RWPE1 (cell line): Measurements from ENCODE around the gene ZNF541.
"Not testable (repeated sequence)": the region's sequence is repeated elsewhere in the genome, so short reads cannot be mapped to it uniquely, and the experiment has no call there.

Source experiments
- CTCF ChIA-PET: fragments of 350-600 bp; sonication (Branson Sonifier 250); formaldehyde crosslinking; extraction: SDS; loops from one replicate; lab custom pipeline; 2021; lab: Yijun Ruan, JAX
- POLR2A ChIA-PET: fragments of 400-600 bp; formaldehyde crosslinking; extraction: SDS; loops from one replicate; lab custom pipeline; 2020; ENCODE audit warnings: antibody characterized with exemption; ENCODE audit not compliant: low non-redundant PET; lab: Yijun Ruan, JAX
- DNase-seq: peaks from one replicate; pipeline ENCODE4 v3.0.0; 2012; ENCODE audit warnings: low spot score
- H3K27ac ChIP-seq: fragments of 450-650 bp; 2 replicates; pipeline ENCODE4 v1.5.1; 2017
- TF ChIP-seq, protein P1 (sequence below): fragments of 450-650 bp; conservative IDR thresholded peaks from 2 replicates; pipeline ENCODE4 v1.5.1; 2017; ENCODE audit warnings: low read depth, mild to moderate bottlenecking

The ZNF541 gene

DNA sequence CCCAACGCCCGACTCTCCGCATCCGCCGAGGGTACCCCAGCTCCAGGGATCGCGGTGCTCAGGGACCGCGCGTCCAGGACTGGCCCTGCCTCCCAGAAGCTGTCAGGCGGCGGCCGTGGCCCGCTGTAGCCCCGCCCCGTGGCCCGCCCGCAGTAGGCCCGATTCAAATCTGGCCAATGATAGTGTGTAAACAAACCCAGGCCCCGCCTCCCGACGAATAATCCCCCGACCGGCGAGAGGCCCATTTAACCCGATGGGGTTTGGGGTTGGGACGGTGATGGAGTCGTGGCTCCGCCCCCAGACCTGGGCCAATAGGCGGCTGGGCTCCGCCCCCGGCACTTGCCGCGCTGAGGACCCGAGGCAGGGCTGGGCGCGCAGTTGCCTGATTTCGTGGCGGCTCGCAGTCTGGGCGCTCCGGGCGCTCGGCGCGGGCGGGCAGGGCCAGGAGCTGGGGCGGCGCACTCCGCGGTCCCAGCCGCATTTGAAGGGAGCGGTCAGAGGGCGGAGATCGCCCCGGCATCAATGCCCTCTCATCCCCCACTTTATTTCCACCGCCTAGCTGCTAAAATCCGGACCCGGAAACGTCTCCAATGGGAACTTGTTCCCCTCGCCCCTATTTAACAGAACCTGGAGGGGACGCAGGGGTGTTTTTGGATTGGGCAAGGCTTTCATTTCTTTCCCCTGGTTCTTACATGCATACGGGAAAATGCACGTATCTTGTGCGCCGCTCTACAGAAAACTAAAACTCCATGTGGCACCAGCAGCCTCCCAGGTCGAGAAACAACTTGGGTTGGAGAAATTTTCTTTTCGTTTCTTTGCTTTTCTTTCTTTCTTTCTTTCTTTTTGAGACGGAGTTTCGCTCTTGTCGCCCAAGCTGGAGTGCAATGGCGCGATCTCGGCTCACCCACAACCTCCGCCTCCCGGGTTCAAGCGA is 27.6 kb upstream of the ZNF541 start:
- H3K27ac ChIP-seq: peak overlapping the region; percentile 90
- DNase-seq: peak; percentile 99
- TF ChIP-seq, protein P1, sequence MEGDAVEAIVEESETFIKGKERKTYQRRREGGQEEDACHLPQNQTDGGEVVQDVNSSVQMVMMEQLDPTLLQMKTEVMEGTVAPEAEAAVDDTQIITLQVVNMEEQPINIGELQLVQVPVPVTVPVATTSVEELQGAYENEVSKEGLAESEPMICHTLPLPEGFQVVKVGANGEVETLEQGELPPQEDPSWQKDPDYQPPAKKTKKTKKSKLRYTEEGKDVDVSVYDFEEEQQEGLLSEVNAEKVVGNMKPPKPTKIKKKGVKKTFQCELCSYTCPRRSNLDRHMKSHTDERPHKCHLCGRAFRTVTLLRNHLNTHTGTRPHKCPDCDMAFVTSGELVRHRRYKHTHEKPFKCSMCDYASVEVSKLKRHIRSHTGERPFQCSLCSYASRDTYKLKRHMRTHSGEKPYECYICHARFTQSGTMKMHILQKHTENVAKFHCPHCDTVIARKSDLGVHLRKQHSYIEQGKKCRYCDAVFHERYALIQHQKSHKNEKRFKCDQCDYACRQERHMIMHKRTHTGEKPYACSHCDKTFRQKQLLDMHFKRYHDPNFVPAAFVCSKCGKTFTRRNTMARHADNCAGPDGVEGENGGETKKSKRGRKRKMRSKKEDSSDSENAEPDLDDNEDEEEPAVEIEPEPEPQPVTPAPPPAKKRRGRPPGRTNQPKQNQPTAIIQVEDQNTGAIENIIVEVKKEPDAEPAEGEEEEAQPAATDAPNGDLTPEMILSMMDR: no peak
- ChIA-PET POLR2A (interaction anchor here (0.6 to 1.8 kb wide), 5 partner anchors 10 to 292 kb away, joined by 3 to 5 read pairs (median 4); no protein-coding TSS in a partner anchor), CTCF (interaction anchor here (0.6 to 1.3 kb wide), 4 partner anchors 85 to 229 kb away, joined by 3 to 7 read pairs (median 4); partner anchors contain the start of gene NAPA)

DNA sequence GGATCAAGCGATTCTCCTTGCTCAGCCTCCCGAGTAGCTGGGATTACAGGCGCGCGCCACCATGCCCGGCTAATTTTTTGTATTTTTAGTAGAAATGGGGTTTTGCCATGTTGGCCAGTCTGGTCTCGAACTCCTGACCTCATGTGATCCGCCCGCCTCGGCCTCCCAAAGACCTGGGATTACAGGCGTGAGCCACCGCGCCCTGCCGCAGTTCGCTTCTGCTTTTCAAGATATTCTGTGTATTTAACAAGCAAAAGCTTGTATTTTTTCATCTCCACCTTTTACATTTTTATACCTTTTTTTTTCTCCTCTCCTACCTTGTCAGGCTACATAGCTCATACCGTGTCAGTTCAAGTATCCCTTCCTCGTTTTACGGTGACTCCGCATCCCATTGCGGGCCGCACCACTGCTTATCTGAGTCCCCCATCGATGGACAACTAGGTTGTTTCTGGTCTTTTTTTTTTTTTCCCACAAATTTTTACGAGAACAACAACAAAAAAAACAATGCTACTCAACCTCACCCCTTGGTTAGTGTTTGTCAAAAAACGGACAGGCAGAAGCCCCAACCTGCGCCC is 26.8 kb upstream of the ZNF541 start:
- H3K27ac ChIP-seq: peak overlapping the region; percentile 90
- ChIA-PET CTCF (interaction anchor here (0.6 to 1.3 kb wide), 7 partner anchors 17 to 228 kb away, joined by 3 to 7 read pairs (median 4); partner anchors contain the start of gene NAPA), POLR2A (interaction anchor here (0.6 to 1.8 kb wide), 6 partner anchors 11 to 291 kb away, joined by 3 to 5 read pairs (median 4); no protein-coding TSS in a partner anchor)
- not testable (repeated sequence) for DNase-seq

DNA sequence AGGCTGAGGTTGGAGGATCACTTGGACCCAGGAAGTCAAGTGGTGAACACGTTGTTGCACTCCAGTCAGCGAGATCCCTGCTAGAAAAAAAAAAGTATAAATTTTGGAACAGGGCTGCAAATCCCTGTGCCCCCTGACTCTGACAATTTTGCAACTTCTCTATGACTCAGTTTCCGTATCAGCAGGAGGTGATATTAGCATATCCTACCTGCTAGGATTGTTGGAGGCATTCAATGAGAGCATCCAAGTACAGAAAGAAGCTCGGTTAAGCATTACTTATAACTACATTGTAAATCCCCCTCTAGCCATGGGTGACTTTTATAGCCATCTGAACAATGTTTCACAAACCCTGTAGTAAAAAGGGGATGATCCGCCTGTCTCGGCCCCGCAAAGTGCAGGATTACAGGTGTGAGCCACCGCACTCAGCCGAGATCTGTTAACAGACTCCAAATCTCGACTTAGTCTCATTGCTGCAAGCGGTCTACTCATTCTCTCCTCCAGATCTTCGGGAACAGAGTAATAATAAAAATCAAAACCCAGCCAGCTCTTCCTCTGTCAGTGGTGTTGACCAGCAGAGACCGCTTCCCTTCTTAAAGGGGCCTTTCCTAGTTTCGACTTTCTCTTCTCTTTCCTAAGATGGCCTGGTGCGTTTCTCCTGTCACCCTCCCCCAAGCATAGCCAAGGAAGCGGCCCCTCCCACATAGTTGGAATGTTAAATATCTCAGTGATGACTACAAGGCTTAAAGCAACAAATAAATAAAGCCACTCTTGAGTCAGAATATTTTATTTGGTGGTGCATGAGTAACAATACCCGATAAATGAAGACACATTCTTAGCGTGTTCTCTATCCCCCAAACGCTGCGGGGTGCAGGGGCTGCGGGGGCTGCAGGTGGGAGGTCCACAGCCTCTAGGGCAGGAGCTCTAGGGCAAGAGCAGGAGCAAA is 25.7 kb upstream of the ZNF541 start:
- ChIA-PET CTCF (interaction anchor here (0.6 kb wide), 1 partner anchor 303 kb away, joined by 3 read pairs; no protein-coding TSS in a partner anchor), POLR2A (interaction anchor here (0.6 kb wide), 1 partner anchor 89 kb away, joined by 3 read pairs; no protein-coding TSS in a partner anchor)
- H3K27ac ChIP-seq: peak overlapping the region; percentile 90
- DNase-seq: peak; percentile 97
- TF ChIP-seq, protein P1: no peak

DNA sequence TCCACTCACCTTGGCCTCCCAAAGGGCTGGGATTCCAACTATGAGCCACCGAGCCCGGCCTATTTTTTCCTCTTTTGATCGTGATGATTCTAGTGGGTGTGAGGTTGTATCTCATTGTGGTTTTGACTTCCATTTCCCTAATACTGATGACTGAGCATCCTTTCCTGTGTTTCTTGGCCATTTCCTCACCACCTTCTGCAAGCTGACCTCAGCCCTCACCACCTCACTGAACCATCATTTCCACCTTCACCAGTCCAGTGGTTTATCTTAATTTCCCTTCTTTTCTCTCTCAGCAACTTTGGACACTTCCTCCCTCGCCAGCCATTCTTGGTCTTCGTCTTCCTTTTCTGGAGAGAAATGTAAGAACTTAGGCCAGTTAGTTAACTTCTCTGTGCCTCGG is 23.0 kb upstream of the ZNF541 start:
- TF ChIP-seq, protein P1: no peak

DNA sequence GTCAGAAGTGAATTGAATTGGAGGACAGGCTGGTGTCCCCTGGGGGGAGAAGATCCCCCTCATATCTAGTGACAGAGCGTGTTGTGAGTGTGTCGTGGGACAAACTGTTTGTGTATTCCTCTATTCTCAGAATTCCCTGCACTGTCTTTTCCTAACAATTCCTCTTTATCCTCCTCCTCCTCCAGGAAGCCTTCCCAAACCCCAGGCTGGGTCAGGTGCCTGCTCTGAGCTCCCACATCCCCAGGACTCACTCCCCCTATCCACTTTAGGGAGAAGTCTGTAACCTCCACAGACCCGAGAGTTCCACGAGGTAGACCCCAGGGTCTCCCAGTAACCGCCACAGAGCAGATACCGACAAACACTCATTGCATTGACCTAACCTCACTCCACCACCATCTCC is 20.9 kb upstream of the ZNF541 start:
- ChIA-PET CTCF (no interaction called here), POLR2A (no interaction called here)
- TF ChIP-seq, protein P1: no peak
- no peak overlapping the region for H3K27ac ChIP-seq
- no peak for DNase-seq

More for the DNA sequence above, 23.0 kb upstream of the ZNF541 start:
- POLR2A ChIA-PET: no interaction called here
- CTCF ChIA-PET: interaction anchor here (0.6 to 0.7 kb wide), 3 partner anchors 32 to 209 kb away, joined by 3 to 6 read pairs (median 3); partner anchors contain the start of gene KPTN
- no peak overlapping the region for H3K27ac ChIP-seq
- DNase-seq: no peak

DNA sequence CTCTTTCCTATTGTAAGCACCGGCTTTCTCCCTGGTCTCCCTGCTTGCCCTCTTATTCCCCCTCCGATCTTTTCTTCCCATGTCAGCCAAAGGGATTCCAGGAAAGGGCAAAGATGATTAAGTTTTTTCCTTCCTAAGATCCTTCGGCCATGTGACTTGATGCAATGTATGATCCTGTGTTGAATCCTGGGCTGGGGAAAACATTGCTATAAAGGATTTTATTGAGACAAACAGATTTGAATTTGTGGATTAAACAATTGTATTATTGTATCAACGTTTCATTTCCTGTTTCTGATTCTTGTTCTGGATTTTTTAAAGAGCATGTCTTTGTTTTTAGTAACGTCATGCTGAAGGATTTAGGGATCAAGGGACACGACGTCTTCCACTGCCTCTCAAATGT is 16.9 kb upstream of the ZNF541 start:
- no peak for DNase-seq
- ChIA-PET CTCF (interaction anchor here (0.6 kb wide), 1 partner anchor 1753 kb away, joined by 3 read pairs; no protein-coding TSS in a partner anchor), POLR2A (no interaction called here)

More for the DNA sequence above, 16.9 kb upstream of the ZNF541 start:
- TF ChIP-seq, protein P1: no peak
- H3K27ac ChIP-seq: no peak overlapping the region
